T follicular helper cell (primary cell): Measurements from ENCODE around the gene HSF4.
"Not testable (repeated sequence)": the region's sequence is repeated elsewhere in the genome, so short reads cannot be mapped to it uniquely, and the experiment has no call there.

Experiments used
- DNase-seq: peaks from one replicate; pipeline ENCODE4 v3.0.0-alpha.2; 2020; ENCODE audit warnings: low read depth
- total RNA-seq, 2 experiments: gene quantifications; one replicate each; lab custom pipeline; 2026; lab: John Stamatoyannopoulos, UW

HSF4 gene
- 1.5 to 15.4 reads per million in 2 experiments for total RNA-seq

GRCh38 chr16:67164599-67165061 lies at the start of gene HSF4:
TSS of gene HSF4 (plus strand) at chr16:67164745. CDS start at chr16:67164812, 67 bp downstream.
- no peak for DNase-seq

- DNase-seq: no peak
Measured at GRCh38 chr16:67114793-67115192, 49.8 kb upstream of the HSF4 start.

- DNase-seq: no peak
Measured at GRCh38 chr16:67115639-67116038, 48.9 kb upstream of the HSF4 start.

- no peak for DNase-seq
Measured at GRCh38 chr16:67116388-67117311, 47.9 kb upstream of the HSF4 start.

- no peak for DNase-seq
Measured at GRCh38 chr16:67117716-67118115, 46.8 kb upstream of the HSF4 start.

- DNase-seq: no peak
Measured at GRCh38 chr16:67120025-67120424, 44.5 kb upstream of the HSF4 start.

GRCh38 chr16:67122799-67123198 lies 41.7 kb upstream of the HSF4 start:
- not testable (repeated sequence) for DNase-seq

- DNase-seq: no peak
Measured at GRCh38 chr16:67128417-67128816, 36.1 kb upstream of the HSF4 start.

- no peak for DNase-seq
Measured at GRCh38 chr16:67128887-67129286, 35.7 kb upstream of the HSF4 start.

GRCh38 chr16:67129422-67129821 lies 35.1 kb upstream of the HSF4 start:
- no peak for DNase-seq

- DNase-seq: no peak
Measured at GRCh38 chr16:67137605-67138004, 26.9 kb upstream of the HSF4 start.

GRCh38 chr16:67141391-67141790 lies 23.2 kb upstream of the HSF4 start:
- no peak for DNase-seq

- DNase-seq: no peak
Measured at GRCh38 chr16:67142342-67142741, 22.2 kb upstream of the HSF4 start.

GRCh38 chr16:67144943-67145342 lies 19.6 kb upstream of the HSF4 start:
- no peak for DNase-seq

GRCh38 chr16:67145746-67146145 lies 18.8 kb upstream of the HSF4 start:
- no peak for DNase-seq

- no peak for DNase-seq
Measured at GRCh38 chr16:67146523-67147357, 17.8 kb upstream of the HSF4 start.

- DNase-seq: no peak
Measured at GRCh38 chr16:67147437-67148140, 17.0 kb upstream of the HSF4 start.

GRCh38 chr16:67148221-67148620 lies 16.3 kb upstream of the HSF4 start:
- DNase-seq: no peak

- no peak for DNase-seq
Measured at GRCh38 chr16:67148656-67149275, 15.8 kb upstream of the HSF4 start.

GRCh38 chr16:67149276-67150046 lies 15.1 kb upstream of the HSF4 start:
- DNase-seq: no peak
